ENCODE data around the gene GNA15. TPM values are rescaled to one million over a fixed set of nuclear protein-coding genes. Genes with fewer than 3 reads are reported as not detected.
"Not testable (repeated sequence)": the region's sequence is repeated elsewhere in the genome, so short reads cannot be mapped to it uniquely, and the experiment has no call there.

Gene GNA15
- total RNA-seq, 1 donor from 2014 or later: not detected

GRCh38 chr19:3149526-3150505 lies 14.0 kb downstream of the GNA15 start:
- DNase-seq (ENCODE audit: low read depth in 2 of 2): no peak

- DNase-seq (ENCODE audit: low read depth in 2 of 2): no peak
These were observed 15.0 kb downstream of the GNA15 start for GRCh38 chr19:3150739-3151329.

GRCh38 chr19:3151563-3152418 lies 16.0 kb downstream of the GNA15 start:
- DNase-seq (ENCODE audit: low read depth in 2 of 2): peak; percentile 46 to 70

GRCh38 chr19:3152419-3152780 lies 16.6 kb downstream of the GNA15 start:
- no peak for DNase-seq (ENCODE audit: low read depth in 2 of 2)

DNA sequence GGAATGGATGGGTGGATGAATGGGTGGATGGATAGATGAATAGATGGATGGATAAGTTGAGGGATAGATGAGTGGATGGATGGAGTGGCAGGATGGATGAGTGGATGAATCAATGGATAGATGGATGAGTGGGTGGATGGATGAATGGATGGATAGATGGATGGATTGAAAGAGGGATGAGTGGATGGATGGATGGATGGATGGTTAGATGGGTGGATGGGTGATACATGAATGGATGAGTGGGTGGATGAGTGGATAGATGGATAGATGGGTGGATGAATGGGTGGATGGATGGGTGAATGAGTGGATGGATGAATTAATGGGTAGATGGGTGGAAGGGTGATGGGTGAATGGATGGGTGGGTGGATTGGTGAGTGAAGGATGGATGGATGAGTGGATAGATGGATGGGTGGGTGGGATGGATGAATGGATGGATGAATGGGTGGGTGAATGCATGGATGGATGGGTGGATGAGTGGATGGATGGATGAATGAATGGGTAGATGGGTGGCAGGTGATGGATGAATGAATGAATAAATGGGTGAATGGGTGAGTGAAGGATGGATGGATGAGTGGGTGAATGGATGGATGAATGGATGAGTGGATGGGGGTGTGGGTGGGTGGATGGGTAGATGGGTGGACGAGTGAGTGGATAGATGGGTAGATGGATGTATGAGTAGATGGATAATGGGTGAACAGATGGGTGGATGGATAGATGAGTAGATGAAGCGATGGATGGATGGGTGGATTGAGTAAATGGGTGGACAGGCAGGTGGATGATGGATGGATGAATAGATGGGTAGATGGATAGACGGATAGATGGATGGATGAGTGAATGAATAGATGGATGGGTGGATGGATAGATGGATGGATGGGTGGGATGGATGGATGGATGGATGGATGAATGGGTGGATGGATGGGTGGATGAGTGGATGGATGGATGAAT lies 17.7 kb downstream of the GNA15 start:
- no peak for DNase-seq (ENCODE audit: low read depth in 2 of 2)

GRCh38 chr19:3154447-3154846 lies 18.6 kb downstream of the GNA15 start:
- DNase-seq (ENCODE audit: low read depth in 2 of 2): not testable (repeated sequence)

DNA sequence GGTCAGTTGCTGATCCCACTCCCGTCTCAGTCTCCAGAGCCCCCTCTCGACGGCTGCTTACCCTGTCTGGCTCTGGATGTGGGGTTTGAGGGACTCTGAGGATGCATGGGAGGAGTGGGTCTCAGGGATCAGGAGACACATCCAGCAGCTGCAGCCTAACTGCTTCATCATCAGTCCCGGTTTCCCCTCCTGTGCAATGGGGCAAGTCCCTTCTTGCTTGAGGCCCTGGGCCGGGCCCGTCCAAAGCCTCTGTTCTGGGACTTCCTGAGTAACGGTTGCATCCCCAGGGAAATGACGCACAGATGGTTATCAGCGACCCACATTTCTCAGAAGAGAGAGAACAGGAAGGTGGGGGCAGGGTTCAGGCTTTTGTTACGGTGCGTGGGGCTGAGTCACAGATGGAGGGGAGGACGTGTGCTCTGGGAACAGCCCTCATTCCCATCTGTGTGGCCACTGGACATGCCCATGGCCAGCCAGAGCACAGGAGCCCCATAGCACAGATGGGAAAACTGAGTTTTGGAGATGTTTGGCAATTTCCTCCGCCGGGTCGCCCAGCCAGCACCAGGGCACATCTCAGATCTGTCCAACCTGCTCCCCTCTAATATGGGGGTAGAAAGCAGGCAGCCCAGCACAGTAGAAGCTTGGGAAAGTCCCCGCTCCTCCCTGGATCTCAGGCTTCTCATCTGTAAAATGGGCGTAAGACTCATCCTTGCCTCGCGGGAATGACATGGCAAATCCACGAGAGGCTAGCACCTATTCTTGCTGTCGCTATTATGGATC lies 19.3 kb downstream of the GNA15 start:
- DNase-seq (ENCODE audit: low read depth in 2 of 2): peak; percentile 97 to 100

DNA sequence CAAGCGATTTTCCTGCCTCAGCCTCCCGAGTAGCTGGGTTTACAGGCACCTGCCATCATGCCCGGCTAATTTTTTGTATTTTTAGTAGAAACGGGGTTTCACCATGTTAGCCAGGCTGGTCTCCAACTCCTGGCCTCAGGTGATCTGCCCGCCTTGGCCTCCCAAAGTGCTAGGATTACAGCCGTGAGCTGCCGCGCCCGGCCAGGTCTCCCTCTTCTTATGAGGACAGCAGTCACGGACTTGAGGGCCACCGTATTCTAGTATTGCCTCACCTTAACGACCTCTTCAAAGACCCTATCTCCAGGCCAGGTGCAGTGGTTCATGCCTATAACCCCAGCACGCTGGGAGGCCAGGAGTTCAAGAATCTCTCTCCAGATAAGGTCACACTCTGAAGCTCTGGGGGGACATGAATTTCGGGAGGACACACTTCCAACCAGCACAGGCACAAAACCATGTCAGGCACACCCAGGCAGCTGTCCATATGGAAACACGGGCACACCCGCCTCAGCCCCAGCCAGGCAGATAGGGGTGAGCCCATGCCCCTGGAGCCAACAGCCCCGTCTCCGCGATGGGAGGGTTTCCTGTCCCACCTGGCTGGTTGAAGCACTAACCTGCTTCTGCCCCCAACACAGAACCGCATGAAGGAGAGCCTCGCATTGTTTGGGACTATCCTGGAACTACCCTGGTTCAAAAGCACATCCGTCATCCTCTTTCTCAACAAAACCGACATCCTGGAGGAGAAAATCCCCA lies 21.4 kb downstream of the GNA15 start:
- DNase-seq (ENCODE audit: low read depth in 2 of 2): no peak

DNA sequence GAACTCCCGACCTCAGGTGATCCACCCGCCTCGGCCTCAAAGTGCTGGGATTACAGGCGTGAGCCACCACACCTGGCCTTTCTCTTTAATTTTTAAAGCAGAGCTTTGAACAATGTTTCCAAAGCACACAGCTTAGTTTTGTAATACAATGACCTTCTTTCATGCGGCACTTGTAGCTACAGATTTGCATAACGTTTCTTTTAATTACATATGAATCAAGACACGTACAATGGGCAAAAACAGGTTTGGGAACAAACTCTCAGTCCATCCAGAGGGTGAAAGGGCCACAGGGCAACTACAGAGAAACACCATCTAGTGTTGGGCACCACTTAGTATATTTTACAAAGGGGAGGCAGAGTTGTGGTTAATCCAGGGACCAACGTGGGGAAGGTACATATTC lies 23.7 kb downstream of the GNA15 start:
- DNase-seq (ENCODE audit: low read depth in 2 of 2): no peak

GRCh38 chr19:3160219-3160618 lies 24.4 kb downstream of the GNA15 start:
- no peak for DNase-seq (ENCODE audit: low read depth in 2 of 2)

DNA sequence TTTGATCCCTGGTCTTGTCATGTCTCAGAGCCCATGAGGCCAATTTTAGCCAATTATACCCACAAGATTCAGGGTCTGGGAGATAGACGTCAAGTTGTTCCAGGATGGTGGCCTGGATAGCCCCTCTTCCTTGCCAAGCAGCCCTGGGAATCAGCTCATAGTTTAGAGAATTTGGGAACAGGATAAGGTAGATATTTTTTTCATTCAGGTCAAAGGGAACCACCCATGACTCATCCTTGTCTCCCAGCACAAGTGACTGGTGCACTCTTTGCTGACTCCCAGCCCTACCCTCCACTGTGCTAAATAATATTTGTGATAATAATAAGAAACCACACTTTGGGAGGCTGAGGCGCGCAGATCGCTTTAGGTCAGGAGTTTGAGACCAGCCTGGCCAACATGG lies 25.6 kb downstream of the GNA15 start:
- peak; percentile 51 to 70 for DNase-seq (ENCODE audit: low read depth in 2 of 2)

GRCh38 chr19:3162418-3163229 lies 26.8 kb downstream of the GNA15 start:
- DNase-seq (ENCODE audit: low read depth in 2 of 2): no peak

- peak; percentile 67 to 75 for DNase-seq (ENCODE audit: low read depth in 2 of 2)
These were observed 27.5 kb downstream of the GNA15 start for GRCh38 chr19:3163230-3163886.

- no peak for DNase-seq (ENCODE audit: low read depth in 2 of 2)
These were observed 28.1 kb downstream of the GNA15 start for GRCh38 chr19:3163943-3164342.

DNA sequence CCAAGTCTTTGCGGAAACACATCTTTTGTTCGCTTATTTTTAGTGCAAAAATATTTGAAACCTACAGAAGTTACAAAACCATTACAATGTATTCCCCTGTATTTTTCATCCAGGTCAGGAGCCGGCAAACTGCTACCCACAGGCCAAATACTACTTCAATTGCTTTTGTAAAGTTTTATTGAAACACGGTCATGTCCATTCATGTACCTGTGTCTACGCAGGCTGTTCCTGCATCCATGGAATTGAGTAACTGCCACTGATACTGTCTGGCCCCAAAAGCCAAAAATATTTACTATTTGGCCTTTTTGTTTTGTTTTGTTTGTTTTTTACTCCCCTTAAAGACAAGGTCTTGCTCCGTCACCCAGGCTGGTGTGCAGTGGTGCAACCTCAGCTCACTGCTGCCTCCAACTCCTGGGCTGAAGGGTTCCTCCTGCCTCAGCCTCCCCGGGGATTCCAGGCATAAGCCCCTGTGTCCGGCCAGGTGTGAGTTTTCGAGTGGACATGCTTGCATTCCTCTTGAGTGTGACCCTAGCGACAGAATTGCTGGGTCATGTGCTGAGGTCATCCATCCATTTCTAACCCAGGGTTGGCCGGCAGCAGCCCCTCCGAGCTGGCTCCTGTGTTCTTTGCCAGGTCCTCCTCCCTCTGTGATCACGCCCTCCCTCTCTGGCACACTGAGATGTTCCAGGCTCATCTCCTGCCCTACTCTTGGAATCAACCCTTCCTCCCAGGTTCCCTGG lies 31.9 kb downstream of the GNA15 start:
- no peak for DNase-seq (ENCODE audit: low read depth in 2 of 2)

- no peak for DNase-seq (ENCODE audit: low read depth in 2 of 2)
These were observed 36.2 kb downstream of the GNA15 start for GRCh38 chr19:3171894-3172672.

- not testable (repeated sequence) for DNase-seq (ENCODE audit: low read depth in 2 of 2)
These were observed 36.8 kb downstream of the GNA15 start for GRCh38 chr19:3172673-3173000.
